Hepatocyte (in vitro differentiated cells): ENCODE measurements around the gene IGLON5.

Experiments used
- CTCF ChIP-seq: fragments of 200-600 bp; sonication (generic); IDR thresholded peaks from 2 replicates; pipeline ENCODE4 v1.5.1; 2016; ENCODE audit warnings: antibody characterized with exemption, mild to moderate bottlenecking; ENCODE audit not compliant: poor library complexity
- EZH2 ChIP-seq: fragments of 200-600 bp; sonication (generic); IDR thresholded peaks from 2 replicates; pipeline ENCODE4 v1.6.1; 2016; ENCODE audit warnings: antibody characterized with exemption, mild to moderate bottlenecking, borderline replicate concordance

- no peak for TF ChIP-seq CTCF
- TF ChIP-seq EZH2, result no peak
Observed at GRCh38 chr19:51331193-51331592, 19.7 kb downstream of the IGLON5 start.
